Neural progenitor cell (in vitro differentiated cells): Measurements from ENCODE around the gene AFF3.

Source experiments
- EZH2 ChIP-seq: fragments of 200-600 bp; sonication (generic); IDR thresholded peaks from 2 replicates; pipeline ENCODE4 v1.6.1; 2017; ENCODE audit warnings: antibody characterized with exemption, mild to moderate bottlenecking, moderate library complexity
- EZH2phosphoT487 ChIP-seq: fragments of 200-600 bp; sonication (generic); IDR thresholded peaks from 2 replicates; pipeline ENCODE4 v1.6.1; 2017; ENCODE audit warnings: antibody characterized with exemption
- TF ChIP-seq, protein P1 (sequence below): fragments of 200-600 bp; sonication (generic); IDR thresholded peaks from 2 replicates; pipeline ENCODE4 v1.5.1; 2017; ENCODE audit warnings: antibody characterized with exemption, mild to moderate bottlenecking

DNA sequence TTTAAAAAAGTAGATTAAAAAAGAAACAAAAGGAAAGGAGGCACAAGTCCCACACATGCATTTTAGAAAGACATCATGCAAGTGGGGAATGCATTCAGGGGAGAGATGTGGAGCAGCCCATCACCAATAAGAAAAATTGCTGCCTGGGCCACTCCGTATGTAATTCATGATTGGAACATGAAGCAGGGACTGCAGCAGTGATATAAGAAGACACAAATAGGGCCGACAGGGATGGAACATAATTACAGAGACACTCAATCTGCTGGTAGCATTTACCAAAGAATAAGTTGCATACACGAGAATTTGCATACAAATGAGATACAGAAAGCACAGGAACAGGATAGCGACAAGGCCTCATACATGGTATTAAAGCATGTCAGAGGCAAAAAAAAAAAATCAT is 6.5 kb upstream of the AFF3 start:
- TF ChIP-seq, protein P1, sequence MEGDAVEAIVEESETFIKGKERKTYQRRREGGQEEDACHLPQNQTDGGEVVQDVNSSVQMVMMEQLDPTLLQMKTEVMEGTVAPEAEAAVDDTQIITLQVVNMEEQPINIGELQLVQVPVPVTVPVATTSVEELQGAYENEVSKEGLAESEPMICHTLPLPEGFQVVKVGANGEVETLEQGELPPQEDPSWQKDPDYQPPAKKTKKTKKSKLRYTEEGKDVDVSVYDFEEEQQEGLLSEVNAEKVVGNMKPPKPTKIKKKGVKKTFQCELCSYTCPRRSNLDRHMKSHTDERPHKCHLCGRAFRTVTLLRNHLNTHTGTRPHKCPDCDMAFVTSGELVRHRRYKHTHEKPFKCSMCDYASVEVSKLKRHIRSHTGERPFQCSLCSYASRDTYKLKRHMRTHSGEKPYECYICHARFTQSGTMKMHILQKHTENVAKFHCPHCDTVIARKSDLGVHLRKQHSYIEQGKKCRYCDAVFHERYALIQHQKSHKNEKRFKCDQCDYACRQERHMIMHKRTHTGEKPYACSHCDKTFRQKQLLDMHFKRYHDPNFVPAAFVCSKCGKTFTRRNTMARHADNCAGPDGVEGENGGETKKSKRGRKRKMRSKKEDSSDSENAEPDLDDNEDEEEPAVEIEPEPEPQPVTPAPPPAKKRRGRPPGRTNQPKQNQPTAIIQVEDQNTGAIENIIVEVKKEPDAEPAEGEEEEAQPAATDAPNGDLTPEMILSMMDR, result no peak
- TF ChIP-seq EZH2, result no peak
- TF ChIP-seq EZH2phosphoT487, result no peak
